ENCODE results near the gene TULP4.

- TF ChIP-seq CTCF (conservative IDR thresholded peaks at IDR 0.05 in 1 of 2, IDR thresholded peaks at IDR 0.05 in 1 of 2; ENCODE audit: extremely low read depth in 1 of 2, insufficient read depth in 1 of 2, low read depth in 1 of 2, low read length in 2 of 2) (no peak), EZH2 (IDR thresholded peaks at IDR 0.05; ENCODE audit: borderline replicate concordance, low read length) (no peak)
Observed at GRCh38 chr6:158337332-158337731, 25.1 kb downstream of the TULP4 start.
